ENCODE data around the gene STC2.

GRCh38 chr5:173334808-173335207 lies 6.6 kb upstream of the STC2 start:
- no peak for TF ChIP-seq ATF2 (CRISPR knock-in tag; IDR thresholded peaks at IDR 0.05; ENCODE audit: borderline replicate concordance, low read depth)
- TF ChIP-seq CTCF (IDR thresholded peaks at IDR 0.05), result no peak
- TF ChIP-seq FOXJ3 (CRISPR knock-in tag; IDR thresholded peaks at IDR 0.05; ENCODE audit: borderline replicate concordance), result no peak
- TF ChIP-seq JUN (CRISPR knock-in tag; IDR thresholded peaks at IDR 0.05), result no peak
- TF ChIP-seq MAX (CRISPR knock-in tag; IDR thresholded peaks at IDR 0.05), result no peak
- TF ChIP-seq E2F5 (CRISPR knock-in tag; IDR thresholded peaks at IDR 0.05), result no peak
- no peak for TF ChIP-seq TP53 (CRISPR knock-in tag; IDR thresholded peaks at IDR 0.05)
- TF ChIP-seq SMAD3 (CRISPR knock-in tag; IDR thresholded peaks at IDR 0.05; ENCODE audit: borderline replicate concordance), result no peak
- no peak for TF ChIP-seq FOXK1 (CRISPR knock-in tag; IDR thresholded peaks at IDR 0.05)

All from WTC11 (cell line).